CD4-positive, alpha-beta T cell (primary cell): ENCODE results near the gene ERH. TPM values are rescaled to one million over a fixed set of nuclear protein-coding genes. Genes with fewer than 3 reads are reported as not detected.

ENCODE experiments used
- ATAC-seq: fragments of 200-7000 bp; cut with Tn5 transposase; one replicate; pipeline ENCODE4 v1.10.0; 2022; ENCODE audit warnings: mild to moderate bottlenecking; ENCODE audit not compliant: poor library complexity
- CTCF ChIA-PET: fragments of 350-600 bp; sonication (Branson Sonifier 250); formaldehyde crosslinking; loops from one replicate; lab custom pipeline; 2021; ENCODE audit warnings: antibody characterized with exemption, inconsistent platforms; lab: Charles Lee
- POLR2A ChIA-PET: fragments of 350-600 bp; sonication (Branson Sonifier 250); formaldehyde crosslinking; loops from one replicate; lab custom pipeline; 2021; ENCODE audit warnings: antibody characterized with exemption, inconsistent platforms; lab: Charles Lee
- DNase-seq, 14 experiments: peaks; one replicate each; pipeline ENCODE4 v3.0.0-alpha.2; 2013 to 2020; ENCODE audit warnings: mixed read lengths in 2 of 14
- H3K27ac ChIP-seq, 2 donors: one replicate each; pipeline versions ENCODE4 v1.5.1 to v1.7.0; 2013; ENCODE audit warnings: low read length in 2 of 2, low read depth in 1 of 2, mild to moderate bottlenecking in 1 of 2
- H3K27me3 ChIP-seq, 2 experiments: 1 replicate in 1 of 2; 2 replicates in 1 of 2; pipeline versions ENCODE4 v1.6.1 to v1.7.0; 2013; ENCODE audit warnings: low read length in 2 of 2, control low read depth in 1 of 2, mild to moderate bottlenecking in 1 of 2, moderate library complexity in 1 of 2; ENCODE audit not compliant: insufficient read depth in 2 of 2, control insufficient read depth in 1 of 2
- H3K36me3 ChIP-seq: one replicate; pipeline ENCODE4 v1.6.1; 2013; ENCODE audit warnings: low read length, control low read depth; ENCODE audit not compliant: insufficient read depth
- H3K4me1 ChIP-seq: one replicate; pipeline ENCODE4 v1.6.1; 2013; ENCODE audit warnings: low read length, control low read depth; ENCODE audit not compliant: insufficient read depth
- H3K4me3 ChIP-seq: one replicate; pipeline ENCODE4 v1.5.1; 2013; ENCODE audit warnings: mild to moderate bottlenecking, low read length, moderate library complexity
- H3K9me3 ChIP-seq, 2 experiments: 1 replicate in 1 of 2; 2 replicates in 1 of 2; pipeline versions ENCODE4 v1.6.1 to v1.7.0; 2013; ENCODE audit warnings: low read length in 2 of 2, mild to moderate bottlenecking in 2 of 2, control low read depth in 1 of 2, moderate library complexity in 1 of 2; ENCODE audit not compliant: control insufficient read depth in 1 of 2, insufficient read depth in 1 of 2
- H3K27ac Mint-ChIP-seq: one replicate; pipeline ENCODE4 v1.8.0; 2020; ENCODE audit warnings: mixed read lengths
- H3K27me3 Mint-ChIP-seq: one replicate; pipeline ENCODE4 v1.8.0; 2021; ENCODE audit warnings: mixed read lengths
- H3K36me3 Mint-ChIP-seq: one replicate; pipeline ENCODE4 v1.8.0; 2021; ENCODE audit warnings: low read depth, mixed read lengths
- H3K4me1 Mint-ChIP-seq: one replicate; pipeline ENCODE4 v1.8.0; 2021; ENCODE audit warnings: low read depth, mixed read lengths
- H3K4me3 Mint-ChIP-seq: one replicate; pipeline ENCODE4 v1.8.0; 2020; ENCODE audit warnings: mild to moderate bottlenecking, mixed read lengths
- H3K9me3 Mint-ChIP-seq: one replicate; pipeline ENCODE4 v1.8.0; 2020; ENCODE audit warnings: mixed read lengths
- CTCF ChIP-seq: fragments of 200-600 bp; IDR thresholded peaks from one replicate; pipeline ENCODE4 v1.8.0; 2022; ENCODE audit warnings: antibody characterized with exemption, mild to moderate bottlenecking
- intact Hi-C, 2 experiments: fragments of 100-400 bp; cut with DNase I in 1 of 2; cut with micrococcal nuclease in 1 of 2; formaldehyde crosslinking; loops; one replicate each; pipeline versions ENCODE4 v1.15.1 to v1.9.0; 2023 to 2025; cut with DNase I, micrococcal nuclease
- total RNA-seq, 174 experiments: library from RNA in 2 of 174; stranded (reverse) in 2 of 174; gene quantifications; one replicate each; pipeline ENCODE4 v1.2.3 and lab custom pipeline; 2021 to 2026

ERH gene
- total RNA-seq, 2 experiments from 2014 or later: 87.0 to 96.3 TPM

DNA sequence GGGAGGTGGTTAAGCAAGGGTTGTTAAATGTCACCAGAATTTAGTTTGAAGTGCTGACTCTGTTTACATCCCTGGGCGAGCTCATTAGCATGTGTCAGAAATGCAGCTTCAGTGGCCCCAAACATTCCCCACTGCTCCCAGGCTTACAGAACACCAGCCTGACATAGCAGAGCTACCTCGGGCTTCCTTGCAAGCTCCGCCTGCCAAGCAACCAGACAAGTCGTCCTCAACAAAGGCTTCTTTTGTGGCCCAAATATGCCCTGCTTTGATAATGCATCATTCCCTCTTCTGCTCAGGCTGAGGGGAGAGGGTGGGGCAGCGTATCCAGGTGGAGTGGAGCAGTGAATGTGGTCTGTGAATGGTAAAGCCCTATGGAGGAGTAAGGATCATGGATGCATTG is 28.0 kb downstream of the ERH start:
- Histone ChIP-seq H3K36me3 (no peaks in the 10 kb centered on the region), H3K4me1 (no peaks in the 10 kb centered on the region), H3K9me3 (no peaks in the 10 kb centered on the region), H3K27ac (no peak overlapping the region), H3K27me3 (no peaks in the 10 kb centered on the region), H3K4me3 (no peak overlapping the region)
- H3K36me3 Mint-ChIP-seq: peaks cover 16% of the 10 kb centered on the region
- H3K27ac Mint-ChIP-seq: no peak overlapping the region
- DNase-seq (no peak), ATAC-seq (no peak)
- H3K9me3 Mint-ChIP-seq: no peaks in the 10 kb centered on the region
- H3K4me1 Mint-ChIP-seq: no peaks in the 10 kb centered on the region
- TF ChIP-seq CTCF: no peak
- intact Hi-C loops: no loop called here
- H3K27me3 Mint-ChIP-seq: no peaks in the 10 kb centered on the region
- no peak overlapping the region for H3K4me3 Mint-ChIP-seq
- POLR2A ChIA-PET: interaction anchor here (1.4 kb wide), 1 partner anchor 28 kb away, joined by 5 read pairs; the partner anchor contains the start of genes ERH and SLC39A9
- CTCF ChIA-PET: no interaction called here

GRCh38 chr14:69368381-69368780 is 29.7 kb downstream of the ERH start:
- no peaks in the 10 kb centered on the region for H3K4me1 Mint-ChIP-seq
- H3K27ac ChIP-seq: no peak overlapping the region
- POLR2A ChIA-PET: interaction anchor here (1.3 kb wide), 1 partner anchor 11 kb away, joined by 3 read pairs; no protein-coding TSS in a partner anchor
- no peaks in the 10 kb centered on the region for H3K27me3 ChIP-seq
- H3K9me3 Mint-ChIP-seq: no peaks in the 10 kb centered on the region
- intact Hi-C loops: no loop called here
- no peaks in the 10 kb centered on the region for H3K9me3 ChIP-seq
- TF ChIP-seq CTCF: no peak
- H3K27me3 Mint-ChIP-seq: no peaks in the 10 kb centered on the region
- H3K4me1 ChIP-seq: no peaks in the 10 kb centered on the region
- H3K4me3 Mint-ChIP-seq: no peak overlapping the region
- H3K36me3 ChIP-seq: no peaks in the 10 kb centered on the region
- DNase-seq: no peak
- CTCF ChIA-PET: no interaction called here
- ATAC-seq: no peak
- no peak overlapping the region for H3K27ac Mint-ChIP-seq
- peaks cover 4% of the 10 kb centered on the region for H3K36me3 Mint-ChIP-seq
- H3K4me3 ChIP-seq: no peak overlapping the region

- no peak for TF ChIP-seq CTCF
- Mint-ChIP-seq H3K27ac (no peak overlapping the region), H3K9me3 (no peaks in the 10 kb centered on the region), H3K27me3 (no peaks in the 10 kb centered on the region), H3K36me3 (peaks cover under 1% of the 10 kb centered on the region), H3K4me3 (no peak overlapping the region), H3K4me1 (no peaks in the 10 kb centered on the region)
- H3K27ac ChIP-seq: no peak overlapping the region
- no peaks in the 10 kb centered on the region for H3K36me3 ChIP-seq
- no peaks in the 10 kb centered on the region for H3K4me1 ChIP-seq
- ATAC-seq (no peak), DNase-seq (no peak)
- no peak overlapping the region for H3K4me3 ChIP-seq
- intact Hi-C loops: no loop called here
- H3K27me3 ChIP-seq: no peaks in the 10 kb centered on the region
- H3K9me3 ChIP-seq: no peaks in the 10 kb centered on the region
- ChIA-PET POLR2A (no interaction called here), CTCF (no interaction called here)
Observed at GRCh38 chr14:69366761-69367160, 31.3 kb downstream of the ERH start.
